Inflammatory macrophage treated with lipopolysaccharide for 1 hour (primary cell): Measurements from ENCODE around the gene BEAN1.
"Not testable (repeated sequence)": the region's sequence is repeated elsewhere in the genome, so short reads cannot be mapped to it uniquely, and the experiment has no call there.

Experiments
- DNase-seq, 2 donors: peaks; one replicate each; pipeline ENCODE4 v3.0.0-alpha.2; 2020 to 2022

The BEAN1 gene

DNA sequence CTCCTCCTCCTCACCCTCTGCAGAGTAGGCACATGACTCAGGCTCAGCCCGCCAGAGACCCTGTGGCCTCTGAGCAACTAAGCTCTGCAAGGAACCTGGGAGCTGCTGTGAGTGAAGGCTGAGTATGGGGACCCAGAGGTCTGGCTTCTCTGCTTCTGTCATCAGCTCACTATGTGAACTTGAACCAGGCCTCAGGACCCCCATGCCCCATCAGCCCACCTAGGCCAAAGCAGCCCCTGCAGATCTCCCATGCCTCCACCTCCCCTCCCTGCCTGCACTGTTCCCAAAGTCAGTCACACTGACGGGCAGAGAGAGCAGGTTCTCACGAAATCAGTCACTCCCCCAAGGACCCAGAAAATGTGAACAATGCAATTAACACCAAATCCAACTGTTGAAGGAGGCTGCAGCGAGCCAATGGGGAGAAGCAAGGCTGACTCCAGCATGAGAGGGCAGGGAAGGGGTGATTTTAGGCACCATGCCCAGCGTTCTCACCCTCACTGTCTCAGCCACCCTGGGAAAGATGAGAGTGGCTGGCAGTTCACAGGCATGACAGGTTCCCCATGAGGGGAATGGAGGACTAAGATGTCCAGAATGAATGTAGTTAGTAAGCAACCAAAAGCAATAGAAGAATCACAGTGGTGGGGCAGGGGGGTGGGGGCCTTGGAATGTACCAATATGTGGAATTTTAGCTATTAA is 60.6 kb downstream of the BEAN1 start:
- DNase-seq: no peak

DNA sequence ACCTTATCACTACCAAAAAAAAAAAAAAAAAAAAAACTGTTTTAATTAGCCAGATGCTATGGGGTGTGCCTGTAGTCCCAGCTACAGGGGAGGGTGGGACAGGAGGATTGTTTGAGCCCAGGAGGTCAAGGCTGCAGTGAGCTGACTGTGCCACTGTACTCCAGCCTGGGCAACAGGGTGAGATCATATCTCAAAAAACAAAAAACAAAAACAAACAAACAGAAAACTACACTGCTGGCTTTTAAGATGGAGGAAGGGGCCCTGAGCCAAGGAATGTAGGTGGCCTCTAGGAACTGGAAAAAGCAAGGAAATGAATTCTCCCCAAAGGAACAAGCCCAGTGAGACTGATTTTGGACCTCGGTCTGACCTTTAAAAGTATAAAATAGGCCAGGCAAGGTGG is 61.4 kb downstream of the BEAN1 start:
- DNase-seq: no peak

DNA sequence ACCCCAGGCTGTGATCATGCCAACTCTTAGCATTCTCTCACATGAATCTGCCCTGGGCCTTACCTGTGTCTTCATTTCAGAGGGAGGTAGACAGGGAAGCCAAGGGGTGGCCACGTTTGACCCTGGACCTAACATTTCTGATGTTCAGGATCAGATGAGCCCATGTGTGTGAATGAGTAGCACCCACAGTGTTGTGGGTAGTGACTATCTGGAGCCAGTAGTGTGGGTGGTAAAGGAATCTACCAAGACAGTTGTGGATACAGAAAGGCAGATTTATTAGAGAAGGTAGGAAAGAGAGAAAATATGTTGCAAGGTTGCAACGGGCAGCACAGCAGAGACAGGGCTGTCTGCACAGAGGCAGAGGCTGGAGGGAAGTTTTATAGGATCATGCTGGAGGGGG is 62.3 kb downstream of the BEAN1 start:
- no peak for DNase-seq

DNA sequence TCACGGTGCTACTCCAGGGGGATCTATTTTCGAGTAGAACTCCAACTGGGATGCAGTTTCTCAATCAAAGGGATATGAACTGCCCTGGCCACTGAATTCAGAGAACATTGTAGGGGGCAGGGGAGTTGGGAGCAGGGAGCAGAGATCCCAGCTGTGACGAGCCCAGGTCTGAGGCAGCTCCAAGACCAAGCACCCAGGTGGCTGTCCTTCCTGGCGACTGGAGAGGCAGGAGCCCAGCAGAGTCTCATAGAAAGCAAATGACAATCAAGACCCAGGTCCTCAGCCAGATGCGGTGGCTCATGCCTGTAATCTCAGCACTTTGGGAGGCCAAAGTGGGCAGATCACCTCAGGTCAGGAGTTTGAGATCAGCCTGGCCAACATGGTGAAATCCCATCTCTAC is 62.7 kb downstream of the BEAN1 start:
- DNase-seq: no peak

DNA sequence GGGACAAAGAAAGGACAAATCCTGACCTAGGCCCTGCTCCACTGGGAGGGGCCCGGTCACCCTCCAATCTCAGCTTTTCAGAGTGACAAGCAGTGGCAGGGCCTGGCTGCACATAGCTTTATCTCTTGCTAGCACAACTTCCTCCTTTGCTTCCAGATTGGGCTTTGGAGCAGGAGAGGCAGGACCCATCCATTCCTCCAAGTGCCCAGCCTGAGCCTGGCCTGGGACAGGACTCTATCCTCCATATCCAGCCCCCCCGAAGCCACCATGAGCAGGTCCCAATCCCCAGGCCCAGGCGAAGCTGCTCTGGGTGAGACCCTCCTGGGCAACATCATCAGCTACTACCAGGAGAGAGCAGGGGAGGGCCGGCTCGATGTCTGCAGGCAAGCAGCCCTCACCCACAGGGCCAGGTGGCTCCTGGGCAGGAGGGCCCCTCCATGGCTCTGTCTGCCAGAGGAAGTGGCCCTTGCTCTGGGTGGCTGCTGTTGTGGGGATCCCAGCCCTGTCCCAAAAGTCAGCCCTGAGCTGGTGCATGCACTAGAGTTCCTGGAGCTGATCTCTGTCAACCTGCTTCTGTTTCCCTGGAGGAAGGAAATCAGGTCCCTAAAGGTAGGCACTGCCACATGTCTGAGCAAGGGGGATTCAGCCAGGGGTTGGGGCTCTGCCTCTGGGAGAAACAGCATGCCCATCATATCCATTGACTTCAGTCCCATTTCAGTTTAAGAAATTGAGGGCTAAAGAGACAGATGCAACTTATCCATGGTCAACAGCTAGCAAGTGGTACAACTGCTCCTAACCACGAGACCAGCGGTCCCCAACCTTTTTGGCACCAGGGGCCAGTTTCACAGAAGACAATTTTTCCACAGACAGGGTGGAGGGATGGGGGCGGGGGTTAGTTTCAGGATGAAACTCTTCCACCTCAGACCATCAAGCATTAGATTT is 64.0 kb downstream of the BEAN1 start:
- no peak for DNase-seq

DNA sequence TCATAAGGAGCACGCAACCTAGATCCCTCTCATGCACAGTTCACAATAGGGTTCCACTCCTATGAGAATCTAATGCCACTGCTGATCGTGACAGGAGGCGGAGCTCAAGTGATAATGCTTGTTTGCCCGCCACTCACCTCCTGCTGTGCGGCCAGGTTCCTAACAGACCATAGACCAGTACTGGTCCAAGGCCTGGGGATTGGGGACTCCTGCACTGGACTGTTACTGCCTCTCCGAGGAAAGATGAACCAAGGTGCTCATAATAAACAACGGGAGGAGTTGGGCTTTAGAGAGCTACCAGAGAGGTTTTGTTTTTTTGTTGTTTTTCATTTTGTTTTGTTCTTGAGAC is 64.6 kb downstream of the BEAN1 start:
- DNase-seq: no peak

DNA sequence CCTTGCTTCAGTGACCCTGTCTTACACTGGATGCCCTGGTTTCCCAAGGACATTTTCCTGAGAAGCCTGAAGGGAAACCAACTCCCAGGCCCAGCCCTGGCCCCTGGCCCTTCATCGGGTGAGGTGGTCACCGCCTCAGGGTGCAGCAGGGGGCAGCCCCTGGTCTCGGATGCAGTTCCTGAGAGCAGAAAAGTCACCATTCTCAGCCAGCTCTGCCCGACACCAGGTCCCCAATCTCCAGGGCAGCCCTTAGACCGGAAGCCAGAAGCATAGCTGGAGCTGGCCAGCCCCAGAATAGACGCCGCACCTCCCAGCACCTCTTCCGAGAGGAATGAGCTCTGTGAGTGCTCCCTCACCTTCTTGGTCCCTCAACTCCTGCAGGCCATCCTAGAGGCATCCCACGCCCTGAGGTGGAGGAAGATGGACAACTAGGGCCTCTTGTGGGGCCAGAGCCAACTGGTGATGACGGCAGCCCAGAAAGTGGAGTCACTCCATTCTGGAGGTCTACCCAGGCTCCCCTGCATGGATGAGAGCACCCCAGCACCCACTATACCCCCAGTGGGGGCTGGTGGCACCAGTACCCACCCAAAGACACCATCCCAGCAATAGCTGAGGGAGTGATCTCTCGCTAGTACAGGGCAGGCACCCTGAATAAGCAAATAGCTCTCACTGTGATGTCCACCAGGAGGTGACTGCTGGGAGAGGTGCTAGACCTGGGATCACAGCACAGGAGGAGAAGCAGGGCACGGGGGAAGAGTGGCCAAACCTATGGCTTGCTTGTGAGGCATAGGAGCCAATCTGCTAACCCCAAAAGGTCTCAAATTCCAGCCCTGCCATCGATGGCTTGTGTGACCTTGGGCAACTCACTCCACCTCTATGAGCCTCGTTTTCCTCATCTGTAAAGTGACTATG is 66.7 kb downstream of the BEAN1 start:
- no peak for DNase-seq

DNA sequence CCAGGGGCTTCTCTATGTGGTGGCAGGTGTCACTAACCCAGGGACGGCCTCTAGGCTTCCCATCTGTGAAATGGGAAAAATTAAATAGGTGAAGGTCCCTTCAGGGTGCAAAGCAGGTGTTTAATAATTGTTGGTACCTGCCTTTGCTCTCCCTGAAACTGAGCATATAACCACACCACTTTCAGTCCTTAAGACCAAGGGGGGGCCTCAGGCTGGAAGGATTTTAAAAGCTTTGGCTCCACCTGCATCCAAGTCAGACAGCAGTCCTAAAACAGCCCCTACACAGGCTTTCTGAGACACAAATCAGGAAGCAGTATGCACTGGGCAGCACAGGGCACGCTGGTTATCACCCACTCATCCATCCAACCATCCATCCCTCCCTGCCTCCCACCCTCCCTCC is 67.8 kb downstream of the BEAN1 start:
- DNase-seq: no peak

DNA sequence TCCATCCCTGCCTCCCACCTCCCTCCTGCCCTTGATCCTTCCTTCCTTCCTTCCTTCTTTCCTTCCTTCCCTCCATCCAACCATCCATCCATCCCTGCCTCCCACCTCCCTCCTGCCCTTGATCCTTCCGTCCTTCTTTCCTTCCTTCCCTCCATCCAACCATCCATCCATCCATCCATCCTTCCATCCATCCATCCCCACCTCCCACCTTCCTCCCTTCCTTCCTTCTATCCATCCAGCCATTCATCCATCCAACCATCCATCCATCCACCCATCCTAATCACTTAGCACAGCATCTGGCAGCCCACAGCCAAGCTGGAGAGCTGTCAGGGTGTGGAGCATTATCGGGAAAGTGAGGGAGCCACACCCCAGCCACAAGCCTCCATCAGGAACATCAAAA is 68.3 kb downstream of the BEAN1 start:
- DNase-seq: no peak

DNA sequence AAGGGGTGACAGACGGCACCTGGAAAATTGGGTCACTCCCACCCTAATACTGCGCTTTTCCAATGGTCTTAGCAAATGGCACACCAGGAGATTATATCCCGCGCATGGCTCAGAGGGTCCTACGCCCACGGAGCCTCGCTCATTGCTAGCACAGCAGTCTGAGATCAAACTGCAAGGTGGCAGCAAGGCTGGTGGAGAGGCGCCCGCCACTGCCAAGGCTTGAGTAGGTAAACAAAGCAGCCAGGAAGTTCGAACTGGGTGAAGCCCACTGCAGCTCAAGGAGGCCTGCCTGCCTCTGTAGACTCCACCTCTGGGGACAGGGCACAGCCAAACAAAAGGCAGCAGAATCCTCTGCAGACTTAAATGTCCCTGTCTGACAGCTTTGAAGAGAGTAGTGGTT is 69.1 kb downstream of the BEAN1 start:
- DNase-seq: not testable (repeated sequence)

DNA sequence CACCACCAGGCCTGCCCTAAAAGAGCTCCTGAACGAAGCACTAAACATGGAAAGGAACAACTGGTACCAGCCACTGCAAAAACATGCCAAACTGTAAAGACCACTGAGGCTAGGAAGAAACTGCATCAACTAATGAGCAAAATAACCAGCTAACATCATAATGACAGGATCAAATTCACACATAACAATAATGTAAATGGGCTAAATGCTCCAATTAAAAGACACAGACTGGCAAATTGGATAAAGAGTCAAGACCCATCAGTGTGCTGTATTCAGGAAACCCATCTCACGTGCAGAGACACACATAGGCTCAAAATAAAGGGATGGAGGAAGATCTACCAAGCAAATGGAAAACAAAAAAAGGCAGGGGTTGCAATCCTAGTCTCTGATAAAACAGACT is 70.8 kb downstream of the BEAN1 start:
- DNase-seq: not testable (repeated sequence)

DNA sequence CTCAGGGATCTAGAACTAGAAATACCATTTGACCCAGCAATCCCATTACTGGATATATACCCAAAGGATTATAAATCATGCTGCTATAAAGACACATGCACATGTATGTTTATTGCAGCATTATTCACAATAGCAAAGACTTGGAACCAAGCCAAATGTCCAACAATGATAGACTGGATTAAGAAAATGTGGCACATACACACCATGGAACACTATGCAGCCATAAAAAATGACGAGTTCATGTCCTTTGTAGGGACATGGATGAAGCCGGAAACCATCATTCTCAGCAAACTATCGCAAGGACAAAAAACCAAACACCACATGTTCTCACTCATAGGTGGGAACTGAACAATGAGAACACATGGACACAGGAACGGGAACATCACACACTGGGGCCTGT is 74.5 kb downstream of the BEAN1 start:
- DNase-seq: not testable (repeated sequence)

DNA sequence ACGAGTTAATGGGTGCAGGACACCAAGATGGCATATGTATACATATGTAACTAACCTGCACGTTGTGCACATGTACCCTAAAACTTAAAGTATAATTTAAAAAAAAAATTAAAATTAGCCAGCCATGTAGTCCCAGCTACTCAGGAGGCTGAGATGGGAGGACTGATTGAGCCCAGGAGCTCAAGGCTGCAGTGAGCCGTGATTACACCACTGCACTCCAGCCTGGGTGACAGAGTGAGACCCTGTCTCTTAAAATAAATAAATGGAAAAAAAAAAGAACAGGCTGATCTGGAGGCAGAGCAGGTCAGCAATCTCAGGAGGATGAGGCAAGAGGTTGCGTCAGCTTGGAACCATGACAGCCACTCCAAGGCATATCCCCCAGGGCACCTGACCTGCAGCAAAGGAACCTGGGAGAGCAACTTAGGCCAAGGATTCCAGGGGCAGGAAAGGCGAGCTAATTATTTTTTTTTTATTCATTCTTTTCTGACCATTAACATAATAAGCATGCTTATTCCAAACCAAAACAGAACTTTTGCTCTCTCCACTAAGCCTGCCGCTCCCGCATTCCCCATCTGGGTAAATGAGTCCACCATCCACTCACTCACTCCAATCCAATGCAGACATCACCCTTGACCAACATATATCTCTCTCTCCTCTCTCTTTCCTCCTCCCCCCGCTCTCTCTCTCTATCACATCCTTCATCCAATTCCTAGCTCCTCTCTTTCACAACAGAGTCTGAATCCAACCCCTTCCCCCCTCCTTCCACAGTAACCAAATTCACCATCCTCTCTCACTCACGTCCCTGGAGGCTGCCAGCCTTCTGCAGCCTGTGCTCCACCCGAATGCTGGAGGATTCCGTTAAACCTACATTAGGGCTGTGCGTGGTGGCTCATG is 75.2 kb downstream of the BEAN1 start:
- DNase-seq: no peak

DNA sequence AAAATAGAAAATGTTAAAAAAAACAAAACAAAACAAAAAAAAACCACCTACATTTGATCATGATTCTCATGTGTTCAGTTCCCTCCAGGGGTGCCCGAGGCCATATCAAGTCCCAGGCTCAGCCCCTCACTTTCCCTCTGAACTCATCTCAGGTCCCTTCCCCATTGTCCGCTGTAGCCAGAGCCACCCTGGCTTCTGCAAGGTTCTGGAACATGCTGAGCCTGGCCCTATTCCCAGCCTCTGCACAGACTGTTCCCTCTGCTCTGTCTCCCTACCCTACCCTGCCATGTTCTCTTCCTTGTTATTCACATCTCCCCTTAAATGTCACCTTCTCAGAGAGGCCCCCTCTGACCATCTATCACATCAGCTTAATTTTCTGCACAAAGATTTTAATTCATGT is 75.9 kb downstream of the BEAN1 start:
- no peak for DNase-seq

DNA sequence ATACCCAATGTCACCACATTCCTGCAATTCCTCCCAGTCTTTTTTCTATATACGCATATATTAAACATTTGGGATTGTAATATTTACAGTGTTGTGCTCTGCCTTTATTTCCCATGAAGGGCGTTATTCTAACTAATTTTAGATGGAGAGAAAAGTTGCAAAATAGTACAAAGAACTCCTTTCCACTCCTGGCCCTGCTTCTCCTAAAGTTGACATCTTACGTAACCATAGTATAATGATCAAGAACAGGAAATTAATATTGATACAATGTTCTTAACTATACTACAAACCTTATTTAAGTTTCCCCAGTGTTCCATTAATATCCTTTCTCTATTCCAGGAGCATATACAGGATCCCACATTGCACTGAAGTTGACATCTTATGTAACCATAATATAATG is 76.5 kb downstream of the BEAN1 start:
- no peak for DNase-seq

DNA sequence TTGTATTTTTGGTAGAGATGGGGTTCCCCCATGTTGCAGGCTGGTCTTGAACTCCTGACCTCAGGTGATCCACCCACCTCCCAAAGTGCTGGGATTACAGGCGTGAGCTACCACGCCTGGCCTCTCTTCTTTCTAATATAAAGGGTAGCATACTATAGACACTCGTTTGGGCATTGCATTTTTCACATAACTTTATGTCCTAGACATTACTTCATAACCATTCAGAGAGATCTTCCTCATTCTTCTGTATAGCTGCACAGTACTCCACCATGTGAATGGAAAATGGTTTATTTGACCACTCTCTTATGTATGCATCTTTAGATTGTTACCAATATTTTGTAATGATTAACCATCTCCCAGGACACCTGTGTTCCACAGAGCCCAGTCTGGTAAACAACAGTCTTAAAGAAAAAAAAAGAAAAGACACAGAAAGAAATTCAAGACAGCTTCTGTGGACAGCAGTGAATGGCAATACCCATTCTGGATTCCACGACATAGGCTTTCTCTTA is 80.7 kb downstream of the BEAN1 start:
- DNase-seq: no peak

DNA sequence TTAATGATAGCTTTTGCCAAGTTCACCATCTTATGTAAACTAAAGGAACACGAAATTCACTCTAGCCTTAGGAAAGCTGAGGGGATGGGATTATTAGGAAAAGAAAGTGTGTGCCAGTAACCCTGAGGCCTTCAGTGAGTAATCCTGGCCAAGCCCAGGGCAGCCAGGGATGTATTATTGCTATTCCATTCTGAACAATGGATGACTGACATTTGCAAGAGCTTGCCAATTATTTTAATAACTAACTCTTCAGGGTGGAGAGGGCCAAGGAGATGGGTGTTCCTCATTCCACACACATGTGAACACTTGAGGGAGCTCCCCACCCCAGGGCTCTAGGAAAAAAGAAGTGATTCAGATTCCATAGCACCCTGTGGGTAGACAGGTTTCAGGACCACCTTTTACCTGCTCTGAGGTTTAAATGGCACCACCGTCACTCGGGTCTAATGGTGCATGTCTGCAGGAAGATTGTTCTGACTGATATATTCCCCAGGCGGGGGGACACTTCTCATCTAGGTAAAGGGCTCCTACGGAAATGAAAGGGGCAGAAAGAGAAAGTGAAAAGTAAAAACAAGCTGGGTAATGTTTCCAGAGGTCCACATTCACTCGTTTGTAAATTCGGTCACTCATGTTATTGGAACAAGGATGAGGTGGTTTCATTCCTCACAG is 81.3 kb downstream of the BEAN1 start:
- no peak for DNase-seq

DNA sequence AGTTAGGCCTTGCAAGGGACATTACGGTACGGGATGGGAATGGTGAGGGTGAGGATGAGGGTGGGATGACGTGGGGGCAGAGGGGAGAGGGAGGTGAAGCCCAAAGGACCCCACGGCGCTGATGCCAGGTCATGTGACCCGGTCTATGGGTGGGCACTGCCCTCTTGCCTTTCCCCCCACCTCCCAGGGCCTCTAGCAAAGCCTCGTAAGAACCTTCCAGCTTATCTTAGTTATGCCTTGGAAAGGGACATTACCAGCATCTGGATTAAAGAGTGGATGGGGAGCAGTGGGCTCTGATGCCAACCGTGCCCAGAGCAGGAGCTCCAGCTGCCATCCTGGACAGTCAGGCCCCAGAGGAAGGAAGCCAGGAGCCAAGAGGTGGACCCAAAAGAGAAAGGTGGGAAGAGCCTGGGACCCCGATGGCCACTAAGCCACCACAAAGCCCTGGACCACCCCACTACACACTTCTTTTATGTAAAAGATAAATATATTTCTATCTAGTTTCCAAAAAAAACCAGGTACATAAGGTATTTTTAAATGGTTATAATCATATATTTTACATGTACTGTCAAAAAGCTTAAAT is 81.9 kb downstream of the BEAN1 start:
- DNase-seq: no peak

DNA sequence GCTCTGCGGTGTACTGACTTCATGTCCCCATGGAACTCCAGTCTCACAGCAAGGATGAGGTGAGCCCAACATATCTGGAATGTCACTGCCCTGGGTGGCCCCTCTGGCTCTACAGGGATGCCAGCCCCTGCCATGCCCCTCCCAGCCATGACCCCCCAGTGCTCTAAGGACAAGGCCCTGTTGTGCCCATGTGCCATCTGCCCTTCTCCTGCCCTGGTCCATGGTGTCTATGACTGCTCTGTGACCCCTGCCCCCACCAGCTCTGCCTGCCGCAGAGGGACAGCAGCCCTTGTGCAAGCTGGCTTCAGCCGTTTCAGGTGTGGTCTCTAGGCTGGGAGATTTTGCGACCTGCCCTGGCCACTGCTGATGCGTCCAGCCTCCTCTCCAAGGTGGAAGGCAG is 82.5 kb downstream of the BEAN1 start:
- no peak for DNase-seq

DNA sequence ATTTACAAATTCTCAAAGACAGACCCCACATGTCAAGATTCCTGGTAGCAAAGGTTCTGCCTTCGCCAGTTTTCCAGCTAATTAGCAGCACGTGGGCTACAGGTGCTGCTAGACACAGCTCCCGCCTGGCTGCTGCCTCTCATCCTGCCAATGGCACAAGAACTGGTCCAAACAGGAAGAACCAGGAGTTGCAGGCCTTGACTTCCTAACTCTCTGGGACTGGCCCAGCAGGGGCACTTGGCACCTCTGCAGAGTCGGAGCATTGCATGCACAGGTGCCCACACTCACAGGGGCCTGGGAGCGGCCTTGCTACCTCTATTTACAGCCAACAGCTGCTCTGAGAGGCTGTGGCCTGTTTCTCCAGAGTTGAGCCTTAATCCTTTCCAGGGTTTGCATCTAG is 83.2 kb downstream of the BEAN1 start:
- DNase-seq: no peak
